Forelimb muscle (tissue), 1 donor: Measurements from ENCODE around the gene KRT40. TPM values are rescaled to one million over a fixed set of nuclear protein-coding genes. Genes with fewer than 3 reads are reported as not detected.
"Not testable (repeated sequence)": the region's sequence is repeated elsewhere in the genome, so short reads cannot be mapped to it uniquely, and the experiment has no call there.

Experiments used
- DNase-seq: peaks from one replicate; pipeline ENCODE4 v3.0.0-alpha.2; 2013; ENCODE audit warnings: low read depth
- polyA plus RNA-seq: library from polyadenylated mRNA; unstranded; fragments of 120-200 nt; gene quantifications from one replicate; pipeline ENCODE4 v1.2.1, GENCODE V29; 2013; ENCODE audit not compliant: insufficient read length

KRT40 gene
- polyA plus RNA-seq, result 10.9 TPM

GRCh38 chr17:40984226-40984625 lies at the start of gene KRT40:
KRT40 (minus strand) TSS chr17:40984326; CDS start chr17:40984273, 53 bp downstream.
- no peak for DNase-seq

- DNase-seq, result no peak
Observed at GRCh38 chr17:41029633-41030245, 45.6 kb upstream of the KRT40 start, which contains the start of gene KRTAP1-4. KRTAP1-4 (minus strand) TSS chr17:41030195; CDS start chr17:41030078, 117 bp downstream.

DNA sequence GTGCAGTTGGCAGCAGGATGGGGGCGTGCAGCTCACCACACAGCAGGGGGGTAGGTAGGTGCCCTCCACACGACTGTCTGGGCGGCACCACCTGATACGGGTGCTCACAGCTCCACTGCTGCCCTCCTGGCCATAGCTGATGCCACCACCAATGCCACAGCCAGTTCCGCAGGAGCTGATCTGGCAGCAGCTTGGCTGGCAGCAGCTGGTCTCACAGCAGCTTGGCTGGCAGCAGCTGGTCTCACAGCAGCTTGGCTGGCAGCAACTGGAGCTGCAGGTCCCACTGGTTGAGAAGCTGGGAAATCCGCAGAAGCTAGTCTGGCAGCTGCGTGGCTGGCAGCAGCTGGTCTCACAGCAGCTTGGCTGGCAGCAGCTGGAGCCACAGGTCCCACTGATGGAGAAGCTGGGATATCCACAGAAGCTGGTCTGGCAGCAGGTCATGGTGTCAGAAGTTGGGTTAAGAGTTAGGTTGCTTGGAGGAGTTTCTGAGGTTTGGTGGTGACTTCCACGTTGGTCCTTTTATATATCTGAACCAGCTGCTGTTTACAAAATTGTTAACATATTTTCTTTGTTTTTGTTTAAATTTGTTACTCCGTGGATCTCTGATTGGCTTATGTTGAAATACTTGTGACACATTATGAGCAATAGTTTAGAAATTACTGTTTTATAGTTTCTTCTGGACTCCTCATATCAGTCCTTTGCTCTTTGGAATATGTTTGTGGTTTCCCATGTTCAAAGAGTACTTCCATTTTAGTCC lies 42.8 kb upstream of the KRT40 start, which contains the start of gene KRTAP1-5:
Gene KRTAP1-5, minus strand, starts transcription at position 494 of the 757 bp plus-strand sequence. Its CDS starts 53 bp downstream, at position 441.
- no peak for DNase-seq

GRCh38 chr17:41024697-41025096 lies 40.6 kb upstream of the KRT40 start:
- no peak for DNase-seq

- DNase-seq, result no peak
Observed at GRCh38 chr17:41020336-41020735, 36.2 kb upstream of the KRT40 start.

DNA sequence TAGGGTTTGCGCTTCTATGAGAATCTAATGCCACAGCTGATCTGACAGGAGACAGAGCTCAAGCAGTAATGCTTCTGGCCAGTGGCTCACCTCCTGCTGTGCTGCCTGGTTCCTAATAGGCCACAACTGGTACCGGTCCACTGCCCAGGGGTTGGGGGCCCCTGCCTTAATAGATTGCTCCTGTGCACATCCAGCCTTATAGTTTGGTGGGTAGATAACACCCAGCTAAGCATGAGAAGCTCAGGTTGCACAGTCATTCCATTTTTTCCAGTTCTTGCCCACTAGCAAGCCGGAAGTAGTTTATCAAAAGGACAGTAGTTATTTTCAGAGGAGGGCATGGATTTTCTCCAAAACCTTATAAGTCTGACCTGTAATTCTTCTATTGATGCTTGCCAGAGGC lies 35.3 kb upstream of the KRT40 start:
- no peak for DNase-seq

- no peak for DNase-seq
Observed at GRCh38 chr17:41018541-41018940, 34.4 kb upstream of the KRT40 start.

DNA sequence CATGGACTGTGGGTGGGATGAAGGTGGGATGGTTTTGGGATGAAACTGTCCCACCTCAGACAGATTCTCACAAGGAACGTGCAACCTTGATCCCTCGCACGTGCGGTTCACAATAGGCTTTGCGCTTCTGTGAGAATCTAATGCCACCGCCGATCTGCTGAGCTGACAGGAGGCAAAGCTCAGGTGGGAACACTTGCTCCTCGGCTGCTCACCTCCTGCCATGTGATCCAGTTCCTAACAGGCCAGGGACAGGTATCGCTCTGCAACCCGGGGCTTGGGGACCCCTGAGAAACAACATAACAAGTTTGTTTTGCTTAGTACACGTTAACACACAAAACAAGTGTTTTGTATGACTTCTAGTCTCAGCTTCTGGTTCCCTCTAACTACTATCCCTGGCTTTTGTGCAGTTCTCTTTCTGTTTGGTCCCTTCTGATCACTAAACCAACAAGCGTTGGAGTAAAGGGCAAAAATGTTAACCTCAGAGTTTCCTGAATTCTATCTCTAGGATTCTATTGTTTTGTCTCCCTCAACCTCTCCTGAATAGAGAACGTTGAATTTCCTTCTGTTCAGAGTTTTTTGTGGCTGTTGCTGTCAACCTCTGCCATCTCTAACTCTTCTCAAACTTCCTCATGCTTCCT lies 32.6 kb upstream of the KRT40 start:
- DNase-seq, result no peak

GRCh38 chr17:41015454-41015853 lies 31.3 kb upstream of the KRT40 start:
- no peak for DNase-seq

- DNase-seq, result peak; percentile 14
Observed at GRCh38 chr17:41013606-41014005, 29.5 kb upstream of the KRT40 start.

GRCh38 chr17:41013181-41013580 lies 29.1 kb upstream of the KRT40 start:
- no peak for DNase-seq

DNA sequence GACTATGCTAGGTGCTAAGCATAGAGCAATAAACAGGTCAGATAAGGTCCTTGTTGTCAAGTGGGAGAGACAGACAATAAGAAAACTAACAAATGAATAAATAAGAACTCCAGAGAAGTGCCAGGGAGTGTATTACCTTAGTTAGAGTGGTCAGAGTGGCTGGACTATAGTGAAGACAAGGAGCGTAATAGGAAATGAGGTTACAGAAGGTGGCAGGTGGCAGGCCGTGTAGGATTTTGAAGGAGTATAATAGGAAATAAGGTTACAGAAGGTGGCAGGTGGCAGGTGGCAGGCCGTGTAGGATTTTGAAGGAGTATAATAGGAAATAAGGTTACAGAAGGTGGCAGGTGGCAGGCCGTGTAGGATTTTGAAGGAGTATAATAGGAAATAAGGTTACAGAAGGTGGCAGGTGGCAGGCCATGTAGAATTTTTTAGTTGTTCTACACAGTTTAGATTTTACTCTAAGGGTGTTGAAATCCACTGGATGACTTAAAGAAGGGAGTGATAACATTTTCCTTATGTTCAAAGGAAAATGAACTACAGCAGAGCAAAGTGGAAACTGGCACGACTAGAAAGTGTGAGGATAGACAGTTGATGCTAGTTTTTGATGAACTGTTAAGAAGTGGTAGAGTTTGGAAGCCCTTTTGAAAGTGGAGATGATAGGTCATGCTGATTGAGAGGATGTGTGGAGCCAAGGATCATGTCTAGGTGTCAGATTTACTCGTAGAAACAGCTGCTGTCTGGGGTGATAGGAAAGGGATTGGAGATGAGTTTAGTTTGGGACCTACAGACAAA lies 28.4 kb upstream of the KRT40 start:
- DNase-seq, result no peak

- no peak for DNase-seq
Observed at GRCh38 chr17:41010441-41010840, 26.3 kb upstream of the KRT40 start.

GRCh38 chr17:41009936-41010335 lies 25.8 kb upstream of the KRT40 start:
- DNase-seq, result no peak

- no peak for DNase-seq
Observed at GRCh38 chr17:41009301-41009760, 25.2 kb upstream of the KRT40 start.

DNA sequence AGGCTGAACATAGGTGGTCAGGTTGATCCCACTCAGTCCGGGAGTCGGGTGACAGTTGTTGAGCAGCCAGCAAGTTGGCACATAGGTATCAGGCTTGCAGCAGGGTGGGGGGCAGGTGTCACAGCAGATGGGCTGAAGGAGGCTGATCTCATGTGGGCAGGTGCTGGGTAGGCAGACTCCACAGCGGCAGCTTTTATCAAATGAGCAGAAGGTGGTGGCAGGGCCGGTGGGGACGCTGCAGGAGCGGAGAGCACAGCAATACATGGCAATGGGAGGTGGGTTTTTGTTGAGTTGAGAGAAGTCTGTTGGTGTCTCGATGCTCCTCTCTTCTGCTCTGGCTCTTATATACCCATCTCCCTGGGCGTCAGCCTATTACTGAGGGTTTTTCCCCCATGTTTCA lies 24.7 kb upstream of the KRT40 start, which contains the start of gene KRTAP3-1:
Gene KRTAP3-1, minus strand, starts transcription at position 318 of the 400 bp plus-strand sequence. Its CDS starts 54 bp downstream, at position 264.
- no peak for DNase-seq

DNA sequence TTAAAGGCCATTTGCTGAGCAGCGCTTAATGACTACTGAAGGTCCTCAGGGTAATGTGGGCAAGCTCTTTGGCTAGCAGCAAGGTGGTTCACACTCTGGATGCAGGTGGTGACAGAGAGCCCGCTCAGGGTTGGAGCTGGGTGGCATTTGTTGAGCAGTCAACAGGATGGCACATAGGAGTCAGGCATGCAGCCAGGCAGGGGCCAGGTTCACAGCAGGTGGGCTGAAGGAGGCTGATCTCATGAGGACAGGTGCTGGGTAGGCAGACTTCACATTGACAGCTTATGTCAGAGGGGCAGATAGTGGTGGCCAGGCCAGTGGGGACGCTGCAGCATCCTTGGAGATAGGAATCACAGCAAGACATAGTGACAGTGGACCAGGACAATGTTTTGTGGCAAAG lies 20.3 kb upstream of the KRT40 start:
- DNase-seq, result no peak

GRCh38 chr17:41003926-41004325 lies 19.8 kb upstream of the KRT40 start:
- no peak for DNase-seq

DNA sequence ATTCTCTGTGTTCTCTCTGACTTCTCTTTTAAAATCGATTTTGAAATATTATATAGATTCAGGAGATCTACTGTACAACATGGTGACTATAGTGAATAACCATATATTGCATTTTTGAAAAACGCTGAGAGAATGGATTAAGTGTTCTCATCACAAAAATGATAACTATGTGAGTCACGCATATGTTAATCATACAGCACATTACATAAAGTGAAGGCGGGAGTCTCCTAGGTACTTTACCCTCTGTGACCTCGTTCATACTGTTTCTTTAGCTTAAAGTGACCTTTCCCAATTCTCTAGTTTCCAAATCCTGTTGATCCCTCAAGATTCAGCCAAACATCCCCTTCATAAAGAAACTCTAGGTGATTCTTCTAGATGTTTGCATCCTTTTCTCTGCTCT lies 18.7 kb upstream of the KRT40 start:
- no peak for DNase-seq

DNA sequence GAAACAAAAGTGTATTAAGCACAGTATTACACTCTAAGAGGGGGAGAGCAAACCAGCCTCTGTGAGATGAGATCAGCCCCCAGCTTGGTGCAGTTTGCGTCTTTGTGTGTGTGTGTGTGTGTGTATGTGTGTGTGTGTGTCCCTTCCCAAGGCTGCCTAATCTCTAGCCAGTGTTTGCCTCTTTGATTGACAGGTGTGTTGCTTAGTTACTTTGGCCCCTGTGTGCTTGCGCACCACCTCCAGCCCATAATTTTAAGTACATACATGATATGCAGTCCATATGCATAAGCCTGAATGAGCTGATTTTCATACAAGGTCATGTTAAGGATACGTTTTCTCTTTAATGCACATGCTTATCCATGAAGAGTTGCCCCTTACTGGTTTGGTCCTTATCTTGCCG lies 17.7 kb upstream of the KRT40 start:
- no peak for DNase-seq

DNA sequence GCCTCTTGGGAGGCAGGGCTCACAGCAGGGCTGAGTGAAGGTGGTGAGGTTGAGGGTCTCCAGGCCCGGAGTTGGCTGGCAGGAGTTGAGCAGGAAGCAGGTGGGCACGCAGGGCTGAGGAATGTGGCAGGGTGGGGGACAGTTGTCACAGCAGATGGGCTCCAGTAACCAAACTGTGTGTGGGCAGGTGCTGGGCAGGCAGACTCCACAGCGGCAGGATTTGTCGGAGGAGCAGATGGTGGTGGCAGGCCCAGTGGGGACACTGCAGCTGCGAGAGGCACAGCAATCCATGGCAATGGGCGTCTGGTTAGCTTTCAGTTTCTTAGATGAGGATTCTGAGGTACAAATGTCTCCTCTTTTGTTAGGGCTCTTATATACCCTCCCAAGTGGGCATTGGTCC lies 15.4 kb upstream of the KRT40 start, which contains the start of gene KRTAP3-2:
Gene KRTAP3-2, minus strand, starts transcription at position 344 of the 400 bp plus-strand sequence. Its CDS starts 53 bp downstream, at position 291.
- DNase-seq, result not testable (repeated sequence)
